Stimulated activated CD4-positive, alpha-beta T cell treated with anti-CD3 and anti-CD28 coated beads, Interleukin-2, amount 100 ng/mL, for 4 hours (primary cell): ENCODE data around the gene HOXB3.
A peak's percentile ranks its signal among the peaks of the same experiment; 100 is the strongest.

Experiments used
- DNase-seq: peaks from one replicate; pipeline ENCODE4 v3.0.0-alpha.2; 2020; ENCODE audit warnings: low read depth

HOXB3 gene

DNA sequence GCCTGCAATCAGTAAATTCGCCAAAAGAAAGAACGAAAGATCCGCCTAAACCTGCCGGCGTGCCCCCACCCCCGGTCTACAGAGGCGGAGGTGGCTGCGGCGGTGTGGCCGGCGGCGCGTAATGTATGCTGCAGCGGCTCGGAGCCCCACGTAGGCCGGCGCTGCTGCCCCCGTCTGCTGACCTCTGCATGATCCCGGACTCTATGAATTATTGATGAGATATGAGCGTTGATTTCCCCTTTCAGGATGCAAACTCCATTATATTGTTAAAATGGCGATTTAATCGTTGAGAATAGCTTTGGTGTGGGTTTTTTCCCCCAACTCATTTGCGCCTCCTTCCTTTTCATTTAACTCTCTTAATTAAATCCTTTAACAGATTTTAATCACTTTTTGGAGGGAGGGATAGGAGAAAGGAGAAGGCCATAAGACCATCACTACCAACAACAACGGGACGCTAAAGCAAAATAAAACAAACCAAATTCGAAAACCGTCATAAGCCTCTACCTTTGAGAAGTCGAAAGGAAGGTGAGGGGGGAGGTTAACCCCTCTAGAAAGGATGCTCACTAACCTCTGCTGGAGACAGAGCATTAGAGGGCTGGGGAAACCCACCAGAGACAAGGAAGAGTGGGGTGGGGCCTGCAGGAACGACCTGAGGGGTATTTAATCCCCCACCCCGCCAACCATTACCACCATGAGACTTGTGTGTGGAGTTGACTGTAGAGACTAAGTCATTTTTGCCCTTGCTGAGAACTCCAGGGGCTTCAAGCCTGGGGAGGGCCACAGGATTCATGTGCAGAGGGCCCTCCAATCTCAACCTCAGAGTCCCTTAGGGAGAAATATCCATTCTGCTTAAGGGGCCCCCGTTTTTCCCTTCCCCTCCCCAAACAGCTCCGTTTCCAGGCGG lies 3.4 kb downstream of the HOXB3 start:
- DNase-seq, result no peak

- DNase-seq, result no peak
These were observed 5.8 kb downstream of the HOXB3 start for GRCh38 chr17:48584223-48584741.

DNA sequence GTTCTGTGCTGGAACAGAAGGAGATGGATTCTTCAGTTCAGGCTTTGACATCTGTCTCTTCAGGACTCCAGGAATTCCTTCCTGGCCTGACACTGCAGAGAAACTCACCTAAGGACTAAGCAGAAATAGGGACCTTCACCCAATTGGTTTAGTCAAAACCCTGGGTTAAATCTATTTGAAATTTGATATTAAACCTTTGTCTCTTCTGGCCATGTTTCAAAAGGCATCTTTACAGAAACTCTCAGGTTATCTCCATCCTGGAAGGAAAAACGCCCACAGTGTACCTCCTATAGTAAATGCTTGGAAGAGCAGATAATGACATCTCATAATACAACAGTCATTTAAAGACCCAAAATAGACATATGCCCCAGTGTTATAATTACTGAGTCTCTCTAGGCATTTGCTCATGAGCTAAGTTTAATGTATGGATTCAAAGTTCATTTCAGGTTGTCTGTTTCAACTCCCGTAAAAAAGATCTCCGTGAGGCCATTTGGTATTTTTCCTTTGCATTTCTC lies 6.3 kb downstream of the HOXB3 start:
- no peak for DNase-seq

DNA sequence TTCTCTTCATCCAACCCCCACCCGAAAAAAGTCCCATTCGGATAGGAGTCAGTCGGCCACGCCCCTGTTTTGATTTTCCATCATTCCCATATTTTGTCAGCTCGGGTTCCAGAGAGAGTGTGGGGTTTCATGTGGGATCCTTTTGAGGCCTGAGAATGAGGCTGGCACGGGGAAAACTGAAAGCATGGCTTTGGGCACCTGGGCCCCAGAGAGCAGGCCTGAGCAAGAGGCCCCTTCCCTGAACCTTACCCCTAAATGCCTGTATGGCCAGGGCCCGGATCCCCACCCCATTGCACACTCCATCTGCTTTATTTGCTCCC lies 7.3 kb downstream of the HOXB3 start:
- no peak for DNase-seq

DNA sequence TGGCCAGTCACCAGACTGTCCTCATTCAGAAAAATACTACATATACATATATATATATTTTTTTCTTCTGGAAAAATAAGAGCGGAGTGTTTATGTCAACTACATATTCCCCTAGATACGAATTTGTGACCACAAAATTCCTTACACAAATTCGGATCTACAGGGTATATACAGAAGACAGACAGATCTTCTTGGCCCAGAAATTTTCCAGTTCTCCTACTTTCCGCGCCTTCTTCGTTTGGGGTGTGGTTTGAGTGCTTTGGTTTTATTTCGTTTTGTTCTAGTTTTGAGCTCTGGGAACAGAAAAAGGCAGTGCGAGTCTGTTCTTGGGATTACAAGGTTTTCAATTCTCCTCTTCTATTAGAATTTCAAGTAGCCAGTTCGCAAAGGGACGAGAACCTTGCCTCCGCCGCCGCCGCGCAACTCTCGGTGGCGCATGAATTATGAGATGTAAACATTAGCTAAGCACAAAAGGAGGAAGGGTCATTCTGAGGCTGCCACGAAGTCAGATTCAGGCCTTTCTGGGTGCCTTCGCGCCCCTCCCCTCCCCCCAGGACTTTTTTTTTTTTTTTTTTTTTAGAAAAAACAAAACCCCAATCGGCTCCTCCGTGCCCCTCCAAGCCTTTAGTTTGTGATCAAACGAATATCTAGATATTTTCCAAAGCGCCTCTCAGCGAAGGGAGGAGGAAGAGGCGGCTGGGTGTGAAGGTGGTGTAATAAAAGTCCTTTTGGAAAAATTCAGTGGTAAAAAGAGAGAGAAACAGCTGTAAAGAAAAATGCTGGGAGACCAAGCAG lies 10.1 kb downstream of the HOXB3 start:
- no peak for DNase-seq

- DNase-seq, result no peak
These were observed 10.6 kb downstream of the HOXB3 start for GRCh38 chr17:48579471-48579759.

- DNase-seq, result no peak
These were observed 11.2 kb downstream of the HOXB3 start for GRCh38 chr17:48578616-48579470.

DNA sequence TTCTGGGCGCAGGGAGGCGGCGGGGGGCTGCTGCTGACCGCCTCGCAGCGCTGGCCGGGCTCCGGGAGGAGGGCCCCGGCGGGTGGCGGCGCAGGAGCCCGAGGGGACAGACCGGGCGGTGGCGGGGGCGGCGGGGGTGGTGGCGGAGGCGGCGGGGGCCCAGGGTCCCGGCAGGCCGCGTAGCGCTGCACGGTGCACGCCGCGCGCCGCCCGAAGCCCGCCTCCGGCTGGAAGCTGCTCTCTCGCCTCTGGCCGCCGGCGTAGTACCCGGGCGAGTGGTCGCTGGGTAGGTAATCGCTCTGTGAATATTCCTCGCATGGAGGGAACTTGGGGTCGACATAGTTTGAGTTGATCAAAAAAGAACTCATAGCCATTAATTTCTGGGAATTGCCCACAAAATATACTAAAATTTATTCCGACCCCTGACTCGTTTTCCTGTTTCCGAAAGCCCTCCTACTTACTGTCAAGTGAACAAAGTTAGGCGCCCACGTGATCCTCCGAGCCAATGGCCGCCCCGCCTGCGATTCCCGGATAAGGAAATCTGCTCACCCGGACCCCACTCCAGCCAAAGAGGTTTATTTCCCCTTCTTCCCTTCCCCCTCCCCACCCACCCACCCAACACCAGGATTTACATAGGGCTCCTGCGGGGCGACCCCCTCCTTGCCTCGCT lies 12.0 kb downstream of the HOXB3 start, which contains the start of gene HOXB4:
TSS of gene HOXB4 (minus strand) at position 405 of the 670 bp plus-strand sequence. CDS start at position 374, 31 bp downstream.
- peak; percentile 52 for DNase-seq

DNA sequence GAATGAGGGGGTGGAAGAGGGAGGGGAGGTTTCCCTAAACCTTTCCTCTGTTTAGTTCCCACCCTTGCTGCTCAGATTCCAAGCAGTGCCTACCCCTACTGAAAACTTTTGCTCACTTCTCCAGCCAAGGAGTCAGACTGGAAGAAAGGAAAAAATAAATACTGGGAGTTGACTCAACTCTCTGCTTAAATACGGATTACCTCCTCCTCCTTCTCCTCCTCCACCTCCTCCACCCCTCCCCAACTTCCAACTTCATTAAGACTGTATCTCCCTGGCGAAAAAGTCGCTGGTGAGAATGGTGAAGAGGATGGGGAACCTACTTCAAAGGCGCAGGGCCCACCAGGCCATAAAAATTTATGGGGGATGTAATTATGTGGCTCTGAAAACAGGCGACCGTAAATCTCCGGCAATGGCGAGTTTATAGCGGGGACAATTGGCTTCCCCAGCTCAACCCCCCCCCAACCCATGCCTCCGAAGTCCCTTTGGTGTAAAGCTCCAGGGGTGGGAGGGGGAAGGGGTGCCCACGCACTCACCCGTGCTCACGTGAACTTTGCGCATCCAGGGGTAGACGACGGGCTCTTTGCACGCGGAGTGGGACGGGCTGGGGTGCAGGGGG lies 12.6 kb downstream of the HOXB3 start:
- no peak for DNase-seq

DNA sequence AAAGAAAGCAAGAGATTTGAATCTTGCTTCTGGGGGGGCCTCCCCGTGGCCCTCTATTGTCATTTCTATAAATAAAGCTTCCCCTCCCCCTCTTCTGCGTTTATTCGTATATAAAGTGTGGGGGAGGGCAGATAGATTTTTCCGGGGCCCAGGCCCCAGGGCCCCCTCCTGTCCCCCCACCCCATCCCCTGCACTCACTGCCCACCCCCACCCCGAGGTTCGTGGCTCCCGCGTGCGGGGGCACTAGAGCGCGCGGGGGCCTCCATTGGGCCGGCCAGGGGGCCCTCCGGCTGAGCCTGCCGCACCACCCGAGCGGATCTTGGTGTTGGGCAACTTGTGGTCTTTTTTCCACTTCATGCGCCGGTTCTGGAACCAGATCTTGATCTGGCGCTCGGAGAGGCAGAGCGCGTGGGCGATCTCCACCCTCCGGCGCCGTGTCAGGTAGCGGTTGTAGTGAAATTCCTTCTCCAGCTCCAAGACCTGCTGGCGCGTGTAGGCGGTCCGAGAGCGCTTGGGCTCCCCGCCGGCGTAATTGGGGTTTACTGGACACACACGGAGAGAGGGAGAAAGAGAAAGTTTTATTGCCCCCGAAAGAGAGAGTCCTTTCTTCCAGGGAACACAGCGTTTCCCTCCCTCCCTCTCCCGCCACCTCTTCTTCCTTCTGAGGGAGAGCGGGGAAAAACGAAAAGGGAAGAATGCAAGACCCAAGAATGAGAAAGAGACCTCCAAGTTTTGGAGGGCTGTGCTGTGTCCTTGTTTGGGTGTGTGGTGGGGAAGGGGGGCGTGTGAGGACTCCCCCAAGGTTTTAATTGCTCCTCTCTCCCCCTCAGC lies 13.3 kb downstream of the HOXB3 start:
- DNase-seq, result no peak

DNA sequence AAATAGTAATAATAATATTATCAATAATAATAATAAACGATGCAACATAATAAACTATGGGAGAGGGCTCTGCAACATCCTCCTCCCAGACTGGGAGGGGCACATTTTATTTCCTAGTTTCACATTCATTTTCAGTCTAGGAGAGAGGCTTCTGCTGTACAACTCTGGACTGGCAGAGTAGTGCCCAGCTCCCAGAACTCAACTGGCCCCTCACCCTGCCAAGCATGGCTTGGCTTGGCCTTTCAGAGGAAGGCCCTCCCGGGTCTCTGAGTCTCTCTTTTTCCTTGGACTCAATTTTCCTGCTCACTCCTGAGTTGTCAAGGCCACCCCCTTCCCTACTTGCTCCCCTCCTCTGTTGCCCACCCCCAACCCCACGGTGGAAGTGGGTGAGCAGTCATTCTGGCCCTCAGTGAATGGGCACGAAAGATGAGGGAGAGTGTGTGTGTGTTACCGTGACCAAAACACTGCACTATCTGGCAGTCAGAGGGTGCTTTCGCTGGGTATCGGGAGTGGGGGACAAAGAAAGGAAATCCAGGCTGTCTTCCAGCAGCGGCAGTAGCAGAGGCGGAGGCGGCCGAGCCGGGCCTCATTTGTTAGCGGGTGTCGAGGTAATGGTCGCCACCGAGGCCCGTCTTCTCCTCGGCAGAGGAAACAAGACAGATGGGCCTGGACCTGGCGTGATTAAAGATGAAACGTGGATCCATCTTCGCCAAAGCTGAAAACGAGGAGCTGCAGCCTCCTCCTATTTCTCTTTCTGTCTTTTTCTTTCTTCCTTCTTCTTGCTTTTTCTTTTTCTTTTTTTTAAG lies 14.2 kb downstream of the HOXB3 start:
- no peak for DNase-seq

DNA sequence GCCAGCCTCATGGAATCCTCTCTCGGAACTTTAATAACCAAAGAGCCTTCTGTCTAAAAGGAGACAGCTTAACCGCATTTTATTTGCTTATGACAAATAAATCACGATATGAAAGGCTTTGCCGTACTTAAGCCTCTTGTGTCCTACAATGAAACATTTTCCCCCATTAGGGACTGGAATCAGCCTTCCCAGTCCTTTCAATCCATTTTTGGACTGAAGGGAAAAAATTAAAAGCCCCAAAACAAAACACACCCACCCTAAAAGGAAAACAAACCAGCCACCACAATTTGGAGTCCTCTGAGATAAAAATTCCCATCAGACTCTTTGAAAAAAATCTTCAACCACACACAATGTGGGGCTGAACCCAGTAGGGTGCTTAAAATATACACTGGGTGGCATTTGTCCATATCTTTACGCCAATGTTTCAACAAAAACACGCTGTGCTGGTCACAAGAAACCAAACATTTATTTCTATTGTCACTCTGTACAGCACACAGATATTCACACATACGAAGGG lies 14.9 kb downstream of the HOXB3 start:
- DNase-seq, result no peak

DNA sequence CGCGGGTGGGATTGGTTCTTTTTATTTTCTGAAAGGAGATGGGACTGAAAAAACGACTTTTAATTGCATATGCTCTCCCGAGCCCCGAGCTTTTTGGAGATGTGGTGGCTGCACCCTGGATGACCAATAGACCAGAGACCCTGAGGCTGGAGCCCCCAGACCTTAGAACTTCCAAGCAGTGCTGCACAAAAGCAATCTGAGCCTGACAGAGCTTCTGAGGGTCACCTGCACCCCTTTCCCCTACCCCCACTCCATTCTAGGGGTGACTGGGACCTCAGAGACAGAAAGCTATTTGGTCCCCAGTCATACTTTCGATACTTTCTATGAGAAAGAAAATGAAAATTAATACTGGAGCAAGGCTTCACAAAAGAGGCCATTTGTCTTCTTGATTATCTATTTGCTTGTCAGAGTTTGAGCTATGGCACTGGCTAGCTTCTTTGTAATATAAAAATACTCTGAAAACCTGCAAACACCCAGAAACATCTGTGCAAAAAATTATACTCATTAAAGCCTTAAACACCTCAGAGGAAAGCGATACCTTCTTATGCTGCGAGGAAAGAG lies 15.5 kb downstream of the HOXB3 start:
- DNase-seq, result no peak

- DNase-seq, result no peak
These were observed 18.1 kb downstream of the HOXB3 start for GRCh38 chr17:48571826-48572417.

DNA sequence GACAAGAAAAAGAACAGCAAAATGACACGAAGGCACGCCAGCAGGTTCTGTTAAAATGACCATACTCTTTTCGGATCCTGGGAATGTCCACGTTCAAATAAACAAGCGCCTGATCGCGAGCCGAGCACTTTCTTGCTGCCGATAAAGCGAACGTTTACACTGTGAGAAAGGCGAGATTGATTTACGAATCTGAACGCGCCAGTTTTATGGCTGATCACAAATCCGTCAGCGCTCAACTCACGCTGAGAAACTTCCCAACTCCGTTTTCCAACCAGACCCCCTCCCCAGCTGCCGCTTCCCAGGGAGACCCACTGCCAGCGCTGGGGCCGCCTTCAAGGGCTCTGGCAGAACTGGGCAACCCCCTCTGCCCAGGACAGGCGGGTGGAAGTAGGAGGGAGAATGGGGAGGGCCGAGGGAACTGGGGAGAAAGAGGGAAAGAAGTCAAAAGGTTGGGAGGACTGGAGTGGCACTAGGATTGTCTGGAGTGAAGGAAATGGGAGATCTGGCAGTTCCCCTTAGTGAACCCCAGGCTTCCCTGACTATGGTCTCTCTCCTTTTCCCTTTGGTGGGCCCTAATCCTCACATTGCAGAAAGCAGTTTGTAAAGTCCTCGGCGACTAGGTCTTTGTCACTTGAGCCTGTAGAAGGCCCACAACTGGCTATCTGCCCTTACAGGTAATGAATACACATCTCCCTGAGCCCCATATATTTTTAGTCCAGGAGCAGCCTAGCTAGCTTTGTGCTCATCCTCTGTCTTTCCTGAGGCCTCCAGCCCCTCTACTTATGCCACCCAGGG lies 18.8 kb downstream of the HOXB3 start:
- DNase-seq, result no peak

DNA sequence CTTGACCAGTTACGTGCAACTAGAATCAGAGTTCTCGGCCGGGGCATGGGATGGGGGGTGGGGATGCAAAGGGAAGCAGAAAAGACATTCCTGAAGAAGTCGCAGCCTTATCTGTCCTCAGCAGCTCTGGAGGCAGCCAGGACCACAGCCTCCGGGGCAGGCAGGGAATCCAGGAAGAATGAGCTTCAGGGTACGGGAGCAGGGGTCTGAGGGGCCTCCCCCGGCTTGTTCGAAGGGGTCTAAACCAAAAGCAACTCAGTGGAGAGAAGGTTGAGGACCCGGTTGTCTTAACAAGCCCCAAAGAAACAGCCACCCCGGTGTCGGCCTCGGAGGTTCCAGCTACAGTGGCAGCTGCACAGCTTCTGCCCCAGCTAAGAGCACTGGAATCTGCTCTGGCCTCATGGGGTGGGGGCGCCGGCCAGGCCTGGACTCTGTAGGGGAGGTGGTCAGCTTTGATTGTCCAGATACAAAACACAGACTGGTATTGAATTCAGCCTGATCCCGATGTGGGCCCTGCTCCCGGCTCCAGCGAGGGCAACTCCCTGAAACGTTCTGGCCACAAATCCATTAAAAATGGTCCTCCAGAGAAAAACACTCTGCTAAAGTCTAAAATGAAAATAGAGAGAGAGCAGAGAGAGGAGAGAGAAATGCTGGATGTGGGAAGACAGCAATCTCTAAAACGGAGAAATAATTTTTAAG lies 19.6 kb downstream of the HOXB3 start:
- no peak for DNase-seq
